DND-41 (cell line): ENCODE data around the gene EPHB2.

ENCODE experiments used
- EZH2 ChIP-seq: IDR thresholded peaks from 3 replicates; pipeline ENCODE4 v1.6.1; 2012; ENCODE audit warnings: borderline replicate concordance, low read depth, mild to moderate bottlenecking, moderate library complexity, low read length, inconsistent platforms; ENCODE audit not compliant: severe bottlenecking
- TF ChIP-seq, protein P1 (sequence below): IDR thresholded peaks from 2 replicates; pipeline ENCODE4 v1.5.1; 2012; ENCODE audit warnings: borderline replicate concordance, low read length, moderate library complexity, mild to moderate bottlenecking; ENCODE audit not compliant: poor library complexity, severe bottlenecking; ENCODE audit errors: extremely low read depth

DNA sequence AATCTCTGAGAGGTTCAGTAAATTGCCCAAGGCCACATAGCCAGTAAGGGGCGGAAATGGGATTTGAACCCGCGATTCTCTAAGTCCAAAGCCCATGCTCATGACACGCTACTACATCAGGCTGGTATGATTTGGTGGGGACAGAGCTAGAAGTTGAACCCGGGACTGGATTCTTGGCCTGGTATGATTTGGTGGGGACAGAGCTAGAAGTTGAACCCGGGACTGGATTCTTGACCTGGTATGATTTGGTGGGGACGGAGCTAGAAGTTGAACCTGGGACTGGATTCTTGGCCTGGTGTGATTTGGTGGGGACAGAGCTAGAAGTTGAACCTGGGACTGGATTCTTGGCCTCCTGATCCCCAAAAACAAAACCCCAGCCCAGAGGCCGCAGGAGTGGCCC, 23.0 kb downstream of the EPHB2 start:
- TF ChIP-seq, protein P1, sequence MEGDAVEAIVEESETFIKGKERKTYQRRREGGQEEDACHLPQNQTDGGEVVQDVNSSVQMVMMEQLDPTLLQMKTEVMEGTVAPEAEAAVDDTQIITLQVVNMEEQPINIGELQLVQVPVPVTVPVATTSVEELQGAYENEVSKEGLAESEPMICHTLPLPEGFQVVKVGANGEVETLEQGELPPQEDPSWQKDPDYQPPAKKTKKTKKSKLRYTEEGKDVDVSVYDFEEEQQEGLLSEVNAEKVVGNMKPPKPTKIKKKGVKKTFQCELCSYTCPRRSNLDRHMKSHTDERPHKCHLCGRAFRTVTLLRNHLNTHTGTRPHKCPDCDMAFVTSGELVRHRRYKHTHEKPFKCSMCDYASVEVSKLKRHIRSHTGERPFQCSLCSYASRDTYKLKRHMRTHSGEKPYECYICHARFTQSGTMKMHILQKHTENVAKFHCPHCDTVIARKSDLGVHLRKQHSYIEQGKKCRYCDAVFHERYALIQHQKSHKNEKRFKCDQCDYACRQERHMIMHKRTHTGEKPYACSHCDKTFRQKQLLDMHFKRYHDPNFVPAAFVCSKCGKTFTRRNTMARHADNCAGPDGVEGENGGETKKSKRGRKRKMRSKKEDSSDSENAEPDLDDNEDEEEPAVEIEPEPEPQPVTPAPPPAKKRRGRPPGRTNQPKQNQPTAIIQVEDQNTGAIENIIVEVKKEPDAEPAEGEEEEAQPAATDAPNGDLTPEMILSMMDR, result no peak
- no peak for TF ChIP-seq EZH2
